Left ventricle myocardium inferior (tissue), 1 donor: Measurements from ENCODE around the gene LAD1. TPM values are rescaled to one million over a fixed set of nuclear protein-coding genes. Genes with fewer than 3 reads are reported as not detected.

Source experiments
- DNase-seq: peaks from one replicate; pipeline ENCODE4 v3.0.0-alpha.2; 2020
- H3K27ac ChIP-seq: fragments of 200-600 bp; replicated peaks from 2 replicates; pipeline ENCODE4 v1.8.0; 2021
- H3K27me3 ChIP-seq: fragments of 200-600 bp; 2 replicates; pipeline ENCODE4 v1.8.0; 2021; ENCODE audit warnings: low read depth
- H3K36me3 ChIP-seq: fragments of 200-600 bp; 2 replicates; pipeline ENCODE4 v1.8.0; 2021
- H3K4me1 ChIP-seq: fragments of 200-600 bp; 2 replicates; pipeline ENCODE4 v1.8.0; 2021
- H3K4me3 ChIP-seq: fragments of 200-600 bp; 2 replicates; pipeline ENCODE4 v1.8.0; 2021; ENCODE audit warnings: mild to moderate bottlenecking, moderate library complexity
- H3K9me3 ChIP-seq: fragments of 200-600 bp; replicated peaks from 2 replicates; pipeline ENCODE4 v1.8.0; 2021
- intact Hi-C: fragments of 100-400 bp; cut with micrococcal nuclease; formaldehyde crosslinking; loops from one replicate; pipeline ENCODE4 v1.11.0; 2022
- total RNA-seq: library from RNA; stranded (reverse); fragmentation: NEBNext Ultra II Directional; extraction: Animal tissue kit (Norgen Biotek cat#: 25700); gene quantifications from one replicate; pipeline ENCODE4 v1.2.1, GENCODE V29; 2021
- TF ChIP-seq, protein P1 (sequence below): fragments of 200-600 bp; IDR thresholded peaks from 2 replicates; pipeline ENCODE4 v1.8.0; 2021; ENCODE audit warnings: antibody characterized with exemption, mild to moderate bottlenecking, borderline replicate concordance
- donor health status: DM: no; HTN: yes; CAD: no; lungs with severe emphysema.

The LAD1 gene
- total RNA-seq, 1 donor from 2014 or later, result 2.0 TPM

DNA sequence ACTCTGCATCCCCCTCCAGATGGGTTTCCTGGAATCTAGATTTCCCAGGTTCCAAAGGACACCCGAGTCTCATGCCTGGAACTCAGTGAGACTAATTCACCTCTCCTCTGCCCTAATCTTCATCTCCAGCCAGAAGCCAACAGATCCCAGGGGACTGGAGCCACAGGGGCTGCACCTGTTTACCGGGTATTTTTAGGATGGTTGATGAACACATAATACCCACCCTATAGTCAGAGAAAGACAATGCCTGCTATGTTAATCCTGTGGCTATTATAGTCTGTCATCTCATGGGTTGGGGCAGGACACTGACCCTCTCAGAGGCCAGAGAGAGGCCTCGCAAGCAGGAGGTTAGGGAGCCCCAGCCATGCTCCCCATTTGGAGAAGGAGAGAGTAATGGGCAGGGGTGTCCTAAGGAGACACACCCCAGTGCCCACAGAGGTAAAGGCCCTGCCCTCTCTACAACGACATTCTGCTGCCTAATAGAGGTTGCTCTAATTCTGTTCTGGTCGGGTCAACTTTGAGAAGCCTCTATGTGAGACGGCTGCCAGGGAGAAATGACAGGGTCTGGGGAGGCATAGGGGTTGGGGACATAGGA lies 23.4 kb upstream of the LAD1 start:
- Histone ChIP-seq H3K4me1 (peaks cover 18% of the 10 kb centered on the region), H3K9me3 (peaks cover 4% of the 10 kb centered on the region), H3K4me3 (no peak overlapping the region), H3K27ac (no peak overlapping the region), H3K27me3 (no peaks in the 10 kb centered on the region), H3K36me3 (no peaks in the 10 kb centered on the region)
- DNase-seq, result no peak
- intact Hi-C loops, result no loop called here
- TF ChIP-seq, protein P1, sequence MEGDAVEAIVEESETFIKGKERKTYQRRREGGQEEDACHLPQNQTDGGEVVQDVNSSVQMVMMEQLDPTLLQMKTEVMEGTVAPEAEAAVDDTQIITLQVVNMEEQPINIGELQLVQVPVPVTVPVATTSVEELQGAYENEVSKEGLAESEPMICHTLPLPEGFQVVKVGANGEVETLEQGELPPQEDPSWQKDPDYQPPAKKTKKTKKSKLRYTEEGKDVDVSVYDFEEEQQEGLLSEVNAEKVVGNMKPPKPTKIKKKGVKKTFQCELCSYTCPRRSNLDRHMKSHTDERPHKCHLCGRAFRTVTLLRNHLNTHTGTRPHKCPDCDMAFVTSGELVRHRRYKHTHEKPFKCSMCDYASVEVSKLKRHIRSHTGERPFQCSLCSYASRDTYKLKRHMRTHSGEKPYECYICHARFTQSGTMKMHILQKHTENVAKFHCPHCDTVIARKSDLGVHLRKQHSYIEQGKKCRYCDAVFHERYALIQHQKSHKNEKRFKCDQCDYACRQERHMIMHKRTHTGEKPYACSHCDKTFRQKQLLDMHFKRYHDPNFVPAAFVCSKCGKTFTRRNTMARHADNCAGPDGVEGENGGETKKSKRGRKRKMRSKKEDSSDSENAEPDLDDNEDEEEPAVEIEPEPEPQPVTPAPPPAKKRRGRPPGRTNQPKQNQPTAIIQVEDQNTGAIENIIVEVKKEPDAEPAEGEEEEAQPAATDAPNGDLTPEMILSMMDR, result no peak

DNA sequence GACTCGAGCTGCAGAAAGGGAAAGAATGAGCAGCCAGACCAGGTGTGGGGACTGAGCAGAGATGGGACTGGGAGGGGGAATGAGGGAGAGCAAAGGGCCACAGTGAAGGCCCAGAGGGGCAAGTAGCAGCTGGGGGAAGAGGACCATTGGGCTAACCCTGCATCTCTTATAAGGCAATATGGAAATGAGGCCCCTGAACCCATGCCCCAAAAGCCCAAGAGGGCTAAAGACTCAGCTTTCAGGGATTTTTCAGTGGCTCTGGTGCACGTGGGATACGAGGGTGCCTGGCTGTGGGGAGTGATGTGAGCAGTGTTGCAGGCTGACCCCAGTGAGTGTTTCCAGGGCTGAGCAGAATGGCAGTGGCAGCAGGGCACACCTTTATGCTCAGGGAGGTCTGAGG lies 22.9 kb upstream of the LAD1 start:
- peaks cover 18% of the 10 kb centered on the region for H3K4me1 ChIP-seq
- intact Hi-C loops, result no loop called here
- H3K27ac ChIP-seq, result no peak overlapping the region

DNA sequence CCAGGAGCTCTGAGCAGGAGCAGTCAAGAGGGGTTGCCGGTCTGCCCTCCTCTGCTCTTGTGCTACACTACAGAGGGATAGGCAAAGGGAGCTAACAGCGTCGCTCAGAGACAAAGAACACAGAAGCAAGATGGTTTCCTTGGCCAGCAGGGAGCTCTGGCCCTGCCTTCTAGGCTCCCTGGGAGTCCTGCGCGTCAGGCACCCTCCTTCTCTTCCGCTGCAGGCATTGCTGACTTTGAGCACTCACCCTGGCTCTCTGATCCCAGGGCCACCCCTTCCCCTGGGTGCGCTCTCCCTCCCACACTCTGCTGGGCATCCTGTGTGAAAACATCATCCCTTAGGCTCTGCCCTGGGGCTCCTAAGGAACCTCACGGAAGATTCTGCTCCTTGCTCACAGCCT lies 21.9 kb upstream of the LAD1 start:
- DNase-seq, result no peak
- H3K27ac ChIP-seq, result no peak overlapping the region
- H3K4me3 ChIP-seq, result no peak overlapping the region
- H3K9me3 ChIP-seq, result peaks cover 4% of the 10 kb centered on the region
- H3K4me1 ChIP-seq, result peaks cover 11% of the 10 kb centered on the region
- TF ChIP-seq, protein P1, result no peak
- intact Hi-C loops, result no loop called here
- H3K27me3 ChIP-seq, result no peaks in the 10 kb centered on the region
- H3K36me3 ChIP-seq, result no peaks in the 10 kb centered on the region

More for the DNA sequence above, 22.9 kb upstream of the LAD1 start:
- H3K9me3 ChIP-seq, result peaks cover 4% of the 10 kb centered on the region
- TF ChIP-seq, protein P1, result no peak
- no peaks in the 10 kb centered on the region for H3K27me3 ChIP-seq
- H3K36me3 ChIP-seq, result no peaks in the 10 kb centered on the region
- H3K4me3 ChIP-seq, result no peak overlapping the region
- DNase-seq, result no peak

DNA sequence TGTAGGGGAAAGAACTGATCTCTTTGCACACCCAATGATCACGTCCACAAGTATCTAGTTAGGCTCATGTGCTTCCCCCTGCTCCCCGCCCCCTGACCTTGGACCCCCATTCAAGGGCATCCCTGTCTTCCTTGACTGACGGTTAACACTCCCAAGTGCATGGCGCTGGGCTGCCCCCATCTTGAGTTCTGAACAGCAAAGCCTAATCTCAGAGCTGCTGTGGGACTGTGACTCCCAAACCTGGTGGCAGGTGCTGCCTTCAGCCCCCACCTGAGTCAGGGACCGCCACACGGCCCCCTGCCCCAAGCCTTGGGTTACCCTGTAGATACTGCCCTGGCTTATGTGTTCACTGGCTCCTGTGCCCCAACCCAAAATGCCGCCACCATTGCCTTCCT lies 21.5 kb upstream of the LAD1 start:
- H3K27me3 ChIP-seq, result no peaks in the 10 kb centered on the region
- peaks cover 9% of the 10 kb centered on the region for H3K4me1 ChIP-seq
- no peak overlapping the region for H3K27ac ChIP-seq
- no peak overlapping the region for H3K4me3 ChIP-seq
- TF ChIP-seq, protein P1, result no peak
- peaks cover 4% of the 10 kb centered on the region for H3K9me3 ChIP-seq
- intact Hi-C loops, result no loop called here
- H3K36me3 ChIP-seq, result no peaks in the 10 kb centered on the region
- no peak for DNase-seq

DNA sequence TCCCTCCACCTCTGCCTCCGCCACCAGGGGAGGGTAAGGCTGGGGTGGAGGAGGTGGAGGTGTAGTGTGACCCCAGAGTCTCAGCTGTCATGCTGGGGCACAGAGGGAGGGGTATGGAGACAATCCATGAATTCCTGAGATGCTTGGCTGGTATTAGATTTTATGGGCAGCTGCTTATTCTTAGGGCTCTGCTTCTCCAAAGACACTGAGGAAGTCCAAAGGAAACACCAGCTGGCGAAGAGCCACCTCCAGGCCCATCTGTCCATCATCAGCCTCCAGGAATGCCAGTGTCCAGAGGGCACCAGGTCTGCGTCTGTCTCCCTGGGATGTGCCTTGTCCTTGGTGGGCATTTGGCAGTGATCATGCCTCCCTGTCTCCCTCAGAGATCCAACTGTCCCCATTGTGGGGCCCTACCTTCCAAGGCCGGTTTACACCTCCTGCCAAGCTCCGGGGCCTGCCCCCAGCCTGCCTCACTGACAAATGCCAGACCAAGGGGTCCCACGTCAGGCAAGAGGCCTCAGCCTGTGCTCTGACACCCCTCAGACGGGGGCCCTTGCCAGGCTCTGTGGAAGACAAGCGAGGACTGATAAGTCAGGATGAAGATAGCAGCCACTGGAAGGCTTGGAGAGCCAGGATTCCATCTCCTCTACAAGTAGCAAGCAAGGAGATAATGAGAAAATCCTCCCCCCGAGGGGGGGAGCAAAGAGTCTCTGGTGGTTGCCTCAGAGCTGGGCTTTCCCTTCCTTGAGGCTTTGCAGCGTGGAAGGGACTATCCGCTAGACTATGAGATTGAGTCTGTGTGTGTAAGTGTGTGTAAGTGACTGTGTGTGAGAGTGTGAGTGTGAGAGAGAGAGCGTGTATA lies 20.9 kb upstream of the LAD1 start:
- no peaks in the 10 kb centered on the region for H3K27me3 ChIP-seq
- no peak overlapping the region for H3K4me3 ChIP-seq
- intact Hi-C loops, result no loop called here
- no peaks in the 10 kb centered on the region for H3K36me3 ChIP-seq
- H3K9me3 ChIP-seq, result peaks cover 6% of the 10 kb centered on the region
- TF ChIP-seq, protein P1, result no peak
- DNase-seq, result no peak
- no peak overlapping the region for H3K27ac ChIP-seq
- H3K4me1 ChIP-seq, result peaks cover 9% of the 10 kb centered on the region
